Amniotic epithelial cell (primary cell): ENCODE measurements around the gene TAS2R43.
"Not testable (repeated sequence)": the region's sequence is repeated elsewhere in the genome, so short reads cannot be mapped to it uniquely, and the experiment has no call there.

ENCODE experiments used
- DNase-seq: peaks from one replicate; pipeline ENCODE4 v3.0.0-alpha.2; 2010; ENCODE audit warnings: low read depth

TAS2R43 gene

DNA sequence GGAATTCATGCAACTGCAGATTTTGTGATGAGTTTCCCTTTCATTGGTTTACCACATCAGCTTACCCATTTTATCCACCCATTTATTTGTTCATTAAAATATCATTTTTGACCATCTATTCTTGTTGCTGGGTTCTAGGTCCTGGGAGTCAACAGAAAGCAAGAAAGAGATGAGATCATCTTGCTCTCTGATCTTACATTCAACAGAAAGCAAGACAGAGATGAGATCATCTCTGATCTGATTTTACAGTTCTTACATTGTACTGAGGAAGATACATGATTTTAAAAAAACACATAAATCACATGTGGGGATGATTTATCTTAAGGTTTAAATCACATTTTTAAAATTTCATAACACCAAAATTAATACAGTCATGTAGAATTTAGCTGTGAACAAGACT is 32.3 kb downstream of the TAS2R43 start:
- peak; percentile 51 for DNase-seq

GRCh38 chr12:11059041-11059440 is 33.1 kb downstream of the TAS2R43 start:
- DNase-seq: no peak

- DNase-seq: no peak
Measured at GRCh38 chr12:11055306-11055705, 36.8 kb downstream of the TAS2R43 start.

- not testable (repeated sequence) for DNase-seq
Measured at GRCh38 chr12:11049806-11050531, 42.1 kb downstream of the TAS2R43 start.

DNA sequence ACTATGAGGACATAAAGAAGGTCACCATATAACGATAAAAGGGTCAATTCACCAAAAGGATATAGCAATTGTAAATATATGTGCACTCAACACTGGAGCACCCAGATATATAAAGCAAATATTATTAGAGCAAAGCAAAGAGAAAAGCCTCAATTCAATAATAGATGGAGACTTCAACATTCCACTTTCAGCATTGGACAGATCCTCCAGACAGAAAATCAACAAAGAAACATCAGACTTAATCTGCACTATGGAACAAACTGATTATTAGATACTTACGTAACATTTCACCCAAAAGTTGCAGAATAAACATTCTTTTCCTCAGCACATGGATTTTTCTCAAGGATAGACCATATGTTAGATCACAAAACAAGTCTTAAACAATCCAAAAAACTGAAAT is 50.7 kb downstream of the TAS2R43 start:
- DNase-seq: peak; percentile 3
